GM21367 (cell line): Measurements from ENCODE around the gene ALG8.
"Not testable (repeated sequence)": the region's sequence is repeated elsewhere in the genome, so short reads cannot be mapped to it uniquely, and the experiment has no call there.

ENCODE experiments used
- ATAC-seq: cut with Tn5 transposase; IDR thresholded peaks from one replicate; pipeline ENCODE4 v1.9.1; 2021; ENCODE audit not compliant: unreplicated experiment

The ALG8 gene

GRCh38 chr11:78076733-78077403 is 62.6 kb downstream of the ALG8 start:
- ATAC-seq = no peak

GRCh38 chr11:78074756-78075155 is 64.7 kb downstream of the ALG8 start:
- no peak for ATAC-seq

GRCh38 chr11:78072455-78072854 is 67.0 kb downstream of the ALG8 start:
- no peak for ATAC-seq

GRCh38 chr11:78071717-78072116 is 67.7 kb downstream of the ALG8 start:
- ATAC-seq = no peak

GRCh38 chr11:78070621-78071020 is 68.8 kb downstream of the ALG8 start:
- no peak for ATAC-seq

- no peak for ATAC-seq
These were observed 70.0 kb downstream of the ALG8 start for GRCh38 chr11:78069465-78069864.

GRCh38 chr11:78067704-78068103 is 71.7 kb downstream of the ALG8 start:
- no peak for ATAC-seq

- ATAC-seq = no peak
These were observed 73.0 kb downstream of the ALG8 start for GRCh38 chr11:78066471-78066870.

GRCh38 chr11:78065203-78065602 is 74.2 kb downstream of the ALG8 start:
- ATAC-seq = no peak

GRCh38 chr11:78063440-78064181 is 75.8 kb downstream of the ALG8 start, which contains the start of gene THRSP:
THRSP (plus strand) TSS chr11:78063861; CDS start chr11:78063882, 21 bp downstream.
- no peak for ATAC-seq

GRCh38 chr11:78062671-78063070 is 76.8 kb downstream of the ALG8 start:
- no peak for ATAC-seq

- no peak for ATAC-seq
These were observed 77.5 kb downstream of the ALG8 start for GRCh38 chr11:78061921-78062311.

- no peak for ATAC-seq
These were observed 78.1 kb downstream of the ALG8 start for GRCh38 chr11:78061088-78061920.

- ATAC-seq = no peak
These were observed 78.9 kb downstream of the ALG8 start for GRCh38 chr11:78060533-78060932.

- not testable (repeated sequence) for ATAC-seq
These were observed 79.6 kb downstream of the ALG8 start for GRCh38 chr11:78059749-78060328.

GRCh38 chr11:78057462-78058055 is 81.9 kb downstream of the ALG8 start:
- ATAC-seq = no peak

GRCh38 chr11:78056093-78056492 is 83.3 kb downstream of the ALG8 start:
- ATAC-seq = no peak

GRCh38 chr11:78054971-78055370 is 84.5 kb downstream of the ALG8 start:
- ATAC-seq = no peak

GRCh38 chr11:78050964-78051831 is 88.2 kb downstream of the ALG8 start:
- no peak for ATAC-seq
